Ramos (cell line): ENCODE results near the gene GLS.

ENCODE experiments used
- in situ Hi-C: fragments of 300-500 bp; cut with MboI; formaldehyde crosslinking; loops from one replicate; pipeline ENCODE4 v1.14.3; 2022; ENCODE audit warnings: low sequenced_read_pairs; ENCODE audit not compliant: unreplicated experiment

Gene GLS

DNA sequence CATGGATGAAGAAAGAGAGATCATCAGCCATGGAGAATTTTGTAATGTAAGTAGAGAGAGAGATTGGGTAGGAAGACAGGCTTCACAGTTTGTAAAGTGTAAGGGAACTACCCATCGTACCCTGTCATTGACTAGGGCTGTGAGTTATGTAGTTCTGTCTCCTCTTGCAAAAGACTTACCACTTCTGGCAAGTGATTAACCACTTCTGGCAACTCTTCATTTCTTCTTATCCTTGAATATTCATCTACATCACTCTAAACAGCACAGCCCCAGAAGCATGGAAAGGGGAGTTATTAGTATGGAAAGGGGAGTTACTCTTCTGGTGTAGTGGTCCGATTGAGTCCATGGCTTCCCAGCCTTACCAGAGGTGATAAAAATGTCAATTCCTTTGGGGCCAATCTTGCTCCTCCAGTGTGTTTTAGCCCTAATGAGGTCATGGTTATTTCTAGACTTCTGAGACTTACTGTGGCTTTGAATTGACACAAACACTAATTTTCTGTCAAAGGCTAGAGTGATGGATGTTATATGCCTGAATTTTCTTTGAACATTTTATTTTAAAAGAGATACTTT is 81.4 kb downstream of the GLS start:
- in situ Hi-C loops = no loop called here

DNA sequence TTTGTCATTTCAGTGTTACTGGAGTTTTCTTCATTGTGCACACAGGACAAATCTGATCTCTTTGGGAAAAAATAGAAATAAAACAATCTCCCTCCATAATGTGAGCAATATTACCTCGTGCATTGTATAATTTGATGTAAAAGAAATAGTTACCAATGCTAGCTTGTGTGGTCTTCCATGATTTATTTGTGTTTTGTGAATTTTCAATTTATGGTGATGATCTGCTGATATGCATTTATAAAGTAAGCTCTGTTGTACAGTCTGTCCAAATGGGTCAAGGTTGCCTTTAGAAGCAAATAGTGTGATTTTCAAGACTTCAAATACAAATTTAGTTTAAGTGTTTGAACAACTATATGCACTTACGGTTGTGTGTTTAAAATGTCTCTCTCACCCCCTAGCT is 82.5 kb downstream of the GLS start:
- in situ Hi-C loops = no loop called here

DNA sequence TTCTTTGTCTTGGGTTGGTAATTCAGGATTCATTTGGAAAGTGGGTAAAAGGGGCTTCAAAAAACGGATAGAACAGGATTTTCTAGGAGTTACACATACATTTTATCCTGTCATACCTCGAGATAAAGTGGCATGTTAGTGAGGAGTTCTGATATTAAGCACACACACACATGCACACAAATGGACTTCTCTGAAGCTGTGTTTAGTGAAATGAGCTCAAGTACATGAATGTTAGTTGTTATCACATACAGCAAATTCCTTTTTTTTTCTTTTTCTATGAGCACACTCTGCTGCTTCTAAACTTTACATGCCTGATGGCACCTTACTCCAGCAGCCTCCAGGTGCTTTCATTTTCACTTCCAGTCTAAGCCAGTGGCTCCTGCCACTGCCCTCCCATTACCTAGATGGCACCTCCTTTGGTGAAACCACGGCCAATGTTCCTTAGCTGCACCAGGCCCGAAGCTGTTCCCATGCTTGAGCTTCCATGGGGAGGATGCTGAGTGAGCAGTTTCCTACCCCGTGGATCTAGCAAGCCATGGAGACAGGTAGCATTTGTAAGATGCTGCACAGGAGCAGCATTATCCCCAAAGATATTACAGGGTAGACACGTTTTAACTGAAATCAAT is 83.7 kb downstream of the GLS start:
- in situ Hi-C loops = no loop called here

GRCh38 chr2:190965580-190966222 is 85.1 kb downstream of the GLS start:
- in situ Hi-C loops = no loop called here

DNA sequence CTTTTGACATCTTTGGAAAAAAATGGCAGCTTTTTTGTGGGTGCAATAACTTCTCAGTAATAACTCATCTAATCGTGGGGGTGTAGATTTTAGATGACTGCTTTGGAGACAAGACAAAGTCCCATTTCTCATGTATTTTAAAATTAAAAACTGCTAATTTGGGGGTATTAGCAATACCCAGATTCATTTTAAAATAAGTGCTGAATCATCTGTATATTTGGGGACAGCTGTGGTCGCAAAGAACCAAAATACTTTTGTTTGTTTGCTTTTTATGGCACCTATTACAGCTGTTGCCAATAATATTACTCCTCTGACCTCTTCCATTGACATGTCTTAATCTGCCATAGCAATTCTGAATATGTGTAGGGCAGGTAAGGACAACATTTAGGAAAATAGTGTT is 87.9 kb downstream of the GLS start:
- in situ Hi-C loops = no loop called here

- in situ Hi-C loops = no loop called here
Observed at GRCh38 chr2:190970160-190970559, 89.5 kb downstream of the GLS start.

DNA sequence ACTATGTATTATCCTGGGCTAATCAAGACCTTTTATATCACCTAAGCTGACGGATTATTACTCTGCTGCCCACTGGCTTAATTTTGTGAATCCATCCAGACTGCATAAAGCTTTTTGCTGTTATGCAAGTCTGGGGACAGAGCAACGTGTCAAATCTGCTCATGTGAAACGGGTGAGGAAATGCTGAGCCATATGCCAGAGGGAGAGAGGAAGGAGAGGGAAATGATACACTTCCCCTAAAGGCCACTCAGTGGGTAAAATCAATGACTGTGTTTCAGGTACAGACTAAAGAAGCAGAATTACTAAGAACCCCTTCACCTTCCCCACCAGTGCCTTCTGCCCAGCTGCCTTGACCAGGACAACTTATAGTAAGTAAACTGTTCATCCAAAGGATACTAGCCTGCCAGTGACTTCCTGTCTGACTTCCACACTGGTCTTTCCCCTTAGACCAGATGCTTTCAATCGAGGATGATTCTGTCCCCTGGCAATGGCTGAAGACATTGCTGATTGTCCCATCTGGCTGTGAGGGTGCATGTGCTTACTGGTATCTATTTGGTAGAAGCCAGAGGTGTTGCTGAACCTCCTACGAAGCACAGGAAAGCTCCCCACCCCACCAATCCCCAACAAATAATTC is 90.4 kb downstream of the GLS start:
- in situ Hi-C loops = no loop called here

- in situ Hi-C loops = no loop called here
Observed at GRCh38 chr2:190972213-190972612, 91.6 kb downstream of the GLS start.

GRCh38 chr2:190972846-190973245 is 92.2 kb downstream of the GLS start:
- in situ Hi-C loops = no loop called here

DNA sequence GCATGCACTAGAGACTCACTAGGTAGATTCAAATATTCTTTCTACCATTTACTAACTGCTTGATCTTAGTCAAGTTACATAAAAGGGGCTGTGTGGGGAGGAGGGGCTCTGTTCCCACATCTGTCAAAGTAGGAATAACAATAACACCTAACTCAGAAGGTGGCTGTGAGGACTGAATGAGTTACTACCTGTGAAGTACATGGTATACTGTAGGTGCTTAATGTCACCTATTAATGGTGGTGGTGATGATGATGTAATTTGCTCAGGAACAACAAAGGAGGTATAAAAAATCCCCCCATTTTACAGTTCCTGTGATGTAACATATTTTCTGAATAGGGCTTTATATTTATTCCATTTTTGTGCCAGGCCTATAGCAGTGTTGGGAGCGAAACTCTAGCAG is 92.6 kb downstream of the GLS start:
- in situ Hi-C loops = no loop called here

DNA sequence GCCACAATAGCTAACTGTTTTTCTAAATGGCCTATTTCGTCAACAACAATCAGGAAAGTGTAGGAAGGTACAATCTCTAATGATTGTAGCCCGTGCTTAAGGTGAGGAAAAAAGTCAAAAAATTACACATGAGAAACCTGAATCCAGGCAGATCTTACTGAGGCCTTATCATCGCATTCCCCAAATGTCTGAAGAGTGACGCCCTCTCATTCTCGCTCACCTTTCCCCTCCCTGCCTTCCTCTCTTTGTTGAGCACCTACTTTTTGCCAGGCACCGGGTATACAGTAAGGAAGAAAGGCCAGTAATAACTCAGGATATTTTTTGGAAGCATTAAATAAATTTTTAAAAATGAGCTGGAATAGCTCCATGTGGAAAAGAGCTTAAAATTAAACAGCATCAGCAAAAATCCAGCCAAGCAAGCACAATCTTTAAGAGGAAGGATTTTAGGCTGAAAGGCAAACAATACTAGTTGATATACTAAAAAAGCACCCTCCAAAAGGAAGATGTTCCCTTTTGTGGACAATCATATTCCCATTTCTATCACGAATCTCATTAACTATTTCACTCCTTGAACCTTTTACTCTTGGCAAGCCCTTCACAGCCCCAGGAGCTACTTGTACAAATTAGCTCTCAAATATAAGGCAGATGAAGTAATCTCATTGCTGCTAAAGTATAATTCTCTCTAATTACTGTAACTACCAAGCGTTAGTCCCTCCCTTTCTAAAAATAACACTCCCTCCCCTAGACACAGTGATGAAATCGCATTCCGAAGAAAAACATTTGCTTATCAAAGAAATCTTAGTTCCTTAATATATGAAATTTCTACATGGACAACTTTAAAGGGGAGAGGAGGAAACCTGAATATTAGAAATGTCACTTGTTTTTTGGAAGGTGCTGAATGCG is 93.4 kb downstream of the GLS start:
- in situ Hi-C loops = no loop called here

- in situ Hi-C loops = no loop called here
Observed at GRCh38 chr2:190974629-190975361, 94.2 kb downstream of the GLS start.

DNA sequence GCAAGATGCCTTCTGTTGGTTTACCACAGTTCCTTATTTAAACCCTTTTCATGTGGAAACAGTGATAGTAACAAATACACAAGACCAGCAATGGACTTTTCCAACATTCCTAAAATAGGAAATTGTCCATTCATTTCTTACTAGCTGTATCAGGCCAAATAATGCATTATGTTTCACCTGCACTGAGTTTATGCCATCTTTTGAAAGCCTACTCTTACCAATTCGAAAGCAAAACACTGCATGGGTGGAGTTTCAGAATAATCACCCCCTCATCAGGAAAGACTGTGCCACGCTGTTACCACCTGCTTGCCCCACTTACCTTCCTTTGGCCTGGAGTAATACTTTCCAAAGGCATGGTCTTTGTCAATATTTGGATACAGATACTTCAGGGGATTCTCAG is 95.9 kb downstream of the GLS start:
- in situ Hi-C loops = no loop called here

GRCh38 chr2:190977505-190977904 is 96.9 kb downstream of the GLS start:
- in situ Hi-C loops = no loop called here

- in situ Hi-C loops = no loop called here
Observed at GRCh38 chr2:190978389-190979053, 97.9 kb downstream of the GLS start.

DNA sequence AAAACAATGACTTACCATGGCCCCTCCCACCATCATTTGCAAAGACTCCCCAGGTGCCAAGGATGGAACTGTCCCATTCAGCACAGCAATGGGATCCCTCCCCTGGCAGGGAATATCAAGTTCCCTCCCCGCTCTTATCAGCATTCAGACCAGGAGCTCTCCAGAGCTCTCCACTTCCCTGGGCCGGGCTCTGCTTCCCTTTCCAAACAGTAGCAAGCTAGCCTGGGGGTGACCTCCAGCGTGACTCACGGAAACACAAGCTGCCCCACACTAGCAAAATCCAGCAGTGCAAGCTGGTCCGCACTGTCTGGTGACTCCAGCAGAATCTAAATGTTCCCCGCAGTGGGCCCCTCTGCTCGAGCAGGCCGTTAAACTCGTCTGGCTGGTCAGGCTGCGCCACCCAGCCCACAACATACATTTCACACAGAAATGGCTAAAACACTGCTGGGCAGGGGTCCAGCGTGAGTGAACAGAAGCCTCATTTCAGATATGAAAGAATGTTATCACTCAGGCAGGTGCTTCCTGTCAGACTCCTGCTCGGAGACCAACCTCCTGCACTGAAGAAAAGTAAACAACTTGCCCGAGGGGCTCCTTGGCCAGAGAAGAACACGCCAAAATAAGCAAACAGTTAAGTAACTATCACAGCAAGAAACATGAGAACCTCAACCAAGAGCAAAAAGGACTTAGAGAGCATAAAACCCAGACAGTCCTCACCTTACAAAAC is 99.4 kb downstream of the GLS start:
- in situ Hi-C loops = no loop called here

DNA sequence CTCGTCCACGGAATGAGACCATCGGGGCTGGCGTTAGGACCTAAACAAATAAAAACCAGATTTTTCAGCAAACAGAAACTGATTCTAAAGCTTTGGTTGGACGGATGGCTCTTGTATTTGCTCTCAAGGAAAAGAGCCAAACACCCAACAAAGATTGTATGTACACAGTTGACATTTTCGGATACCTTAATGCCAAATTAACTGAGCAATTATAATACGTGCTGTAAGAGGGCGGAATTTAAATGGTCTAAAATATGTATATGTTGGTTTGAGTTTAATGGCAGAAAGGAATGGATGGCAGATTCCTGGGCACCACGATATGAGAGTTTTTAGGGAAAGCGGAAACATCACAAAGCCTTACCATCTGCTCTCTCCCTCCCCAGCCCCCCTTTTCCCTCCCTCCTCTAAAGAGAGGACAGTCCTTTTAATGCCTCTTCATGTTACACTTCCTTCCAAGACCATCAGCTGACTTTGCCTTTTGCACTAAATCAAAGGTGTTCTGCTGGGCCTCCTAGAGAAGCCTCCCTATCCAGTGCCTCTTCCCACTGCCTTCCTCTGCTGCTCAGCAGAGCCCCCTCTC is 100.1 kb downstream of the GLS start:
- in situ Hi-C loops = no loop called here

GRCh38 chr2:190981333-190981732 is 100.7 kb downstream of the GLS start:
- in situ Hi-C loops = no loop called here
